HUES48 (cell line): ENCODE measurements around the gene MR1.

Experiments used
- H3K27ac ChIP-seq: one replicate; pipeline ENCODE4 v1.7.0; 2013; ENCODE audit warnings: low read depth, low read length, inconsistent platforms
- H3K27me3 ChIP-seq: 2 replicates; pipeline ENCODE4 v1.6.1; 2013; ENCODE audit warnings: mild to moderate bottlenecking, low read length; ENCODE audit not compliant: control insufficient read depth, insufficient read depth
- H3K36me3 ChIP-seq: 2 replicates; pipeline ENCODE4 v1.6.1; 2013; ENCODE audit warnings: low read length; ENCODE audit not compliant: control insufficient read depth, insufficient read depth
- H3K4me1 ChIP-seq: 2 replicates; pipeline ENCODE4 v1.6.1; 2013; ENCODE audit warnings: mild to moderate bottlenecking, low read length; ENCODE audit not compliant: control insufficient read depth, insufficient read depth
- H3K4me3 ChIP-seq: 2 replicates; pipeline ENCODE4 v1.5.1; 2013; ENCODE audit warnings: mild to moderate bottlenecking, low read depth, low read length
- H3K9ac ChIP-seq: 2 replicates; pipeline ENCODE4 v1.6.1; 2013; ENCODE audit warnings: mild to moderate bottlenecking, low read depth, low read length, moderate library complexity
- H3K9me3 ChIP-seq: 2 replicates; pipeline ENCODE4 v1.6.1; 2013; ENCODE audit warnings: low read length; ENCODE audit not compliant: control insufficient read depth, insufficient read depth

Gene MR1

GRCh38 chr1:181073638-181074037 lies 39.9 kb downstream of the MR1 start:
- Histone ChIP-seq H3K27ac (no peak overlapping the region), H3K4me1 (peaks cover 25% of the 10 kb centered on the region), H3K36me3 (no peaks in the 10 kb centered on the region), H3K27me3 (peaks cover 3% of the 10 kb centered on the region; the same call in 1 of the 2 replicates), H3K9me3 (no peaks in the 10 kb centered on the region), H3K4me3 (no peak overlapping the region), H3K9ac (no peak overlapping the region)

GRCh38 chr1:181075766-181076350 lies 42.1 kb downstream of the MR1 start:
- Histone ChIP-seq H3K4me1 (peaks cover 25% of the 10 kb centered on the region), H3K9me3 (no peaks in the 10 kb centered on the region), H3K36me3 (no peaks in the 10 kb centered on the region), H3K4me3 (no peak overlapping the region), H3K27ac (no peak overlapping the region), H3K27me3 (peaks cover 3% of the 10 kb centered on the region; the same call in 1 of the 2 replicates), H3K9ac (no peak overlapping the region)

- Histone ChIP-seq H3K36me3 (no peaks in the 10 kb centered on the region), H3K4me1 (peaks cover 25% of the 10 kb centered on the region), H3K27ac (no peak overlapping the region), H3K27me3 (peaks cover 3% of the 10 kb centered on the region; the same call in 1 of the 2 replicates), H3K9me3 (no peaks in the 10 kb centered on the region), H3K9ac (no peak overlapping the region; the same call in 1 of the 2 replicates), H3K4me3 (no peak overlapping the region)
Measured at GRCh38 chr1:181076852-181077251, 43.1 kb downstream of the MR1 start.

- Histone ChIP-seq H3K9me3 (no peaks in the 10 kb centered on the region), H3K27me3 (peaks cover 3% of the 10 kb centered on the region; the same call in 1 of the 2 replicates), H3K9ac (no peak overlapping the region), H3K36me3 (no peaks in the 10 kb centered on the region), H3K27ac (peak overlapping the region; percentile 60), H3K4me3 (no peak overlapping the region), H3K4me1 (peaks cover 25% of the 10 kb centered on the region)
Measured at GRCh38 chr1:181077576-181078242, 43.9 kb downstream of the MR1 start.

GRCh38 chr1:181079382-181079781 lies 45.6 kb downstream of the MR1 start:
- Histone ChIP-seq H3K27ac (no peak overlapping the region), H3K4me1 (peaks cover 25% of the 10 kb centered on the region), H3K4me3 (no peak overlapping the region), H3K27me3 (peaks cover 3% of the 10 kb centered on the region; the same call in 1 of the 2 replicates), H3K9ac (no peak overlapping the region), H3K9me3 (no peaks in the 10 kb centered on the region), H3K36me3 (no peaks in the 10 kb centered on the region)

- Histone ChIP-seq H3K4me3 (no peak overlapping the region), H3K27ac (no peak overlapping the region), H3K4me1 (peaks cover 25% of the 10 kb centered on the region), H3K36me3 (no peaks in the 10 kb centered on the region), H3K9ac (no peak overlapping the region), H3K27me3 (peaks cover 3% of the 10 kb centered on the region; the same call in 1 of the 2 replicates), H3K9me3 (no peaks in the 10 kb centered on the region)
Measured at GRCh38 chr1:181079920-181080319, 46.1 kb downstream of the MR1 start.

- Histone ChIP-seq H3K9me3 (no peaks in the 10 kb centered on the region), H3K27ac (no peak overlapping the region), H3K9ac (no peak overlapping the region), H3K4me3 (no peak overlapping the region), H3K4me1 (peaks cover 23% of the 10 kb centered on the region), H3K36me3 (no peaks in the 10 kb centered on the region), H3K27me3 (peaks cover 6% of the 10 kb centered on the region; the same call in 1 of the 2 replicates)
Measured at GRCh38 chr1:181080556-181080955, 46.8 kb downstream of the MR1 start.

GRCh38 chr1:181081395-181081794 lies 47.6 kb downstream of the MR1 start:
- Histone ChIP-seq H3K9ac (no peak overlapping the region), H3K36me3 (no peaks in the 10 kb centered on the region), H3K4me3 (no peak overlapping the region), H3K27ac (no peak overlapping the region), H3K9me3 (no peaks in the 10 kb centered on the region), H3K4me1 (peaks cover 15% of the 10 kb centered on the region), H3K27me3 (peaks cover 12% of the 10 kb centered on the region)

- no peak overlapping the region for H3K9ac ChIP-seq
- H3K4me3 ChIP-seq: no peak overlapping the region
- no peaks in the 10 kb centered on the region for H3K9me3 ChIP-seq
- no peak overlapping the region for H3K27ac ChIP-seq
- peaks cover 27% of the 10 kb centered on the region for H3K27me3 ChIP-seq
- H3K4me1 ChIP-seq: no peaks in the 10 kb centered on the region
- no peaks in the 10 kb centered on the region for H3K36me3 ChIP-seq
Measured at GRCh38 chr1:181083842-181084605, 50.2 kb downstream of the MR1 start.

GRCh38 chr1:181084606-181084969 lies 50.8 kb downstream of the MR1 start:
- Histone ChIP-seq H3K9ac (no peak overlapping the region), H3K4me1 (no peaks in the 10 kb centered on the region), H3K9me3 (no peaks in the 10 kb centered on the region), H3K27ac (no peak overlapping the region), H3K27me3 (peaks cover 30% of the 10 kb centered on the region), H3K36me3 (no peaks in the 10 kb centered on the region), H3K4me3 (no peak overlapping the region)

GRCh38 chr1:181086091-181086490 lies 52.3 kb downstream of the MR1 start:
- Histone ChIP-seq H3K9ac (no peak overlapping the region), H3K36me3 (no peaks in the 10 kb centered on the region), H3K9me3 (no peaks in the 10 kb centered on the region), H3K4me1 (peaks cover 6% of the 10 kb centered on the region), H3K27ac (no peak overlapping the region), H3K4me3 (no peak overlapping the region), H3K27me3 (peaks cover 45% of the 10 kb centered on the region)
